GM12875 (cell line): ENCODE data around the gene EDEM3.

Experiments used
- H3K4me3 ChIP-seq: one replicate; pipeline ENCODE4 v1.5.1; 2011; ENCODE audit warnings: low read depth, low read length, control low read depth
- TF ChIP-seq, protein P1 (sequence below): IDR thresholded peaks from 2 replicates; pipeline ENCODE4 v1.5.1; 2011; ENCODE audit warnings: low read depth, mild to moderate bottlenecking, control low read depth, inconsistent platforms, low read length, moderate library complexity, borderline replicate concordance; ENCODE audit not compliant: insufficient read depth

The EDEM3 gene

DNA sequence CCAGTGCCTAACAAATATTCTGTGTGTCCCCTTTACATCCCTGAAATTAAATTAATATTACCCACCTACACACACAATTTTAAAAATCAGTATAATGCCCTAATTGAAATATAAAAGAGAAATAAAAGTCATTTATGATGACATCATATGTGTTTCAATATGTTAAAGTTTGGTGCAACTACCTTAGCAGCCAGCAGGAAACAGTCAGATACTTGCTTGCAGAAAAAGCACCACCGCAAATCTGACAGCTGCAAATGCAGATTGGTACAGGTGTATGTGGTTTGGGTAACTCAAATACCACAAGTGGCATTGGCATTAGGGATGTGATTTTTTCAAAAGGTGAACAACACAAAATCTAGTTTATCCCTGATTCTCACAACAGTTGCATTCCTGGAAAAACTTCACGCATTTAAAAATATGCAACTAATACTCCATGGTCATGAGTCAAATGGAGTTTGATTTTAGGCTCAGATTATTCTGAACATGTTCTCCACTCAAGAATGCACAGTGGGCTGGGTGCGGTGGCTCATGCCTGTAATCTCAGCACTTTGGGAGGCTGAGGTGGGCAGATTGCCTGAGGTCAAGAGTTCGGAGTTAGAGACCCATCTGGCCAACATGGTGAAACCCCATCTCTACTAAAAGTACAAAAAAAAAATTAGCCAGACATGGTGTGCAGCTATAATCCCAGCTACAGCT, 106.3 kb downstream of the EDEM3 start:
- TF ChIP-seq, protein P1, sequence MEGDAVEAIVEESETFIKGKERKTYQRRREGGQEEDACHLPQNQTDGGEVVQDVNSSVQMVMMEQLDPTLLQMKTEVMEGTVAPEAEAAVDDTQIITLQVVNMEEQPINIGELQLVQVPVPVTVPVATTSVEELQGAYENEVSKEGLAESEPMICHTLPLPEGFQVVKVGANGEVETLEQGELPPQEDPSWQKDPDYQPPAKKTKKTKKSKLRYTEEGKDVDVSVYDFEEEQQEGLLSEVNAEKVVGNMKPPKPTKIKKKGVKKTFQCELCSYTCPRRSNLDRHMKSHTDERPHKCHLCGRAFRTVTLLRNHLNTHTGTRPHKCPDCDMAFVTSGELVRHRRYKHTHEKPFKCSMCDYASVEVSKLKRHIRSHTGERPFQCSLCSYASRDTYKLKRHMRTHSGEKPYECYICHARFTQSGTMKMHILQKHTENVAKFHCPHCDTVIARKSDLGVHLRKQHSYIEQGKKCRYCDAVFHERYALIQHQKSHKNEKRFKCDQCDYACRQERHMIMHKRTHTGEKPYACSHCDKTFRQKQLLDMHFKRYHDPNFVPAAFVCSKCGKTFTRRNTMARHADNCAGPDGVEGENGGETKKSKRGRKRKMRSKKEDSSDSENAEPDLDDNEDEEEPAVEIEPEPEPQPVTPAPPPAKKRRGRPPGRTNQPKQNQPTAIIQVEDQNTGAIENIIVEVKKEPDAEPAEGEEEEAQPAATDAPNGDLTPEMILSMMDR, result no peak

DNA sequence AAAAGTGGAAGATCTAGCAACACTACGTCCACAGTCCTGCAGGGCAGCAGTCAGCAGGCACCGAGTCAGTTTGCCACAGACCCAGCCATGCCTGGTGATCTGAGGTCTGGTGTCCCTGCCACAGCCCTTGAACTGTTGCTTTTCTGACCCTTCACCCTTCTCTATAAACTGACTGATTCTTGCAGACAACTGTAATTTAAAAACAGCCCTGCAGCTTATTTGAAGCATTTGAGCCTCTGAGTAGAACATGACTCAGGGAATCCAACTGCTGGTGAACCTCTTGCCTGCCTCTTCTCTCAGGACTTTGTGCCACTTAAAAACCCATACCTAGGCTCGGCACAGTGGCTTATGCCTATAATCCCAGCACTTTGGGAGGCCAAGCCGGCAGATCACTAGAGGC, 107.2 kb downstream of the EDEM3 start:
- TF ChIP-seq, protein P1, result no peak
- H3K4me3 ChIP-seq, result no peak overlapping the region

More for the DNA sequence above, 106.3 kb downstream of the EDEM3 start:
- H3K4me3 ChIP-seq, result no peak overlapping the region

DNA sequence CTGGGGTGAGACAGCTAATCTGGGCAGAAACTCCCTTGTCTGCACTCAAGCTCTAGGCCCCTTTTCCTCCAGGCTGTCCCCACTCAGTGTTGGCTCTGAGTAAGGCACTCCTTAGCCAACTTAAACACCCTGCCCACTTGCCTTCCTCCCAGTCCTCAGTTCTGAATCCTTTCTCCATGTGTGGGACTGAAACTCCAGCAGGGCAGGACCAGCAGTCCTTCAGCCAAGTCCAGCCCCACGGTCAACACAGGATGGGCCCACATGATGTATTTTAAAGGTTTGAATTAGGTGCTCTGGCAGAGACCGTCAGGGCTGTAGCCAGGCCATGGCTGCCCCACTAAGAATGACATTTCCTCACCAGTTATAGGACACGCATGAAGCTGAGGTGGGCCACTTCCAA, 107.8 kb downstream of the EDEM3 start:
- no peak overlapping the region for H3K4me3 ChIP-seq

DNA sequence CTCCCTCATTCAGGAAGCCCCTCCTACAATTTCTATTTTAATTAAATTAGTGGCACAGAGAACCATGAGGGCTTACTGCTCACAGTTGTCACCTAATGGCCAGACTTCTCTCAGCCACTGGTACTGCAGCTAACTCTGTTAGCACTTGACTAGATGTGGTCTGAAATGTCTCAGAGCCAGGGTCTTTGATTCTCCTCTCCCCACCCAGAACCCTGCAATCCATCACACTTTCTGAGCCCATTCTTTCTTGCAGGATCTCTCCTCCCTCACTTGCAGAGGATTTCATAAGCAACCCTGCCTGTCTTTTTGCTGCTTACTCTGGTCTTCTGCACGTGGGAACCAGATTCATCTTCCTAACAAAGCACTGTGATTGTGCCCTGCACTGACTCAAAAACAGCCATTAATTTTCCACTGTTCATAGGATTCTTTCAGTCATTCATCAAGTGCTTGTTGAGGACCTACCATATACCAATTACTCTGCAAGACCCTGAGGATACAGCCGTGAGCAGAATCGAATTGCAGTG, 108.4 kb downstream of the EDEM3 start:
- TF ChIP-seq, protein P1, result no peak
- no peak overlapping the region for H3K4me3 ChIP-seq

More for the DNA sequence above, 107.8 kb downstream of the EDEM3 start:
- TF ChIP-seq, protein P1, result no peak

DNA sequence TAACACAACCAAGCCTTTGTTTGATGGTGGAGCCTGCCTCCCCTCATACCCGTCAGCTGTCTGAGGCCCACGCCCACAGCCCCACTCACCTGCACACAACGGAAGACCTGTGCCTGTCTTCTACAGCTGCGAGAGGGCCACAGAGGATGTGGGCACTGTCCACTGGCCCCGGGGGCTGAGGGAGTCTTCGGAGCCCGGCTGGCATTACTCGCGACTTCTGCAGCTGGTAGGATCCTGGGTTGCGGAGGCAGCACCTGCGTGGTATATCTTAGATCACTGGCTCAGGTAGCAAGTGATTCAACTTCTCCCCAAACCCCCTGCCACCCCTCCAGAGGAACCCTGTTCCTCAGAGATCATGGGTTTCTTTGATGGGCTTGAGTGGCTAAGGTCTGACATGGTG, 109.9 kb downstream of the EDEM3 start:
- no peak overlapping the region for H3K4me3 ChIP-seq
- TF ChIP-seq, protein P1, result no peak

DNA sequence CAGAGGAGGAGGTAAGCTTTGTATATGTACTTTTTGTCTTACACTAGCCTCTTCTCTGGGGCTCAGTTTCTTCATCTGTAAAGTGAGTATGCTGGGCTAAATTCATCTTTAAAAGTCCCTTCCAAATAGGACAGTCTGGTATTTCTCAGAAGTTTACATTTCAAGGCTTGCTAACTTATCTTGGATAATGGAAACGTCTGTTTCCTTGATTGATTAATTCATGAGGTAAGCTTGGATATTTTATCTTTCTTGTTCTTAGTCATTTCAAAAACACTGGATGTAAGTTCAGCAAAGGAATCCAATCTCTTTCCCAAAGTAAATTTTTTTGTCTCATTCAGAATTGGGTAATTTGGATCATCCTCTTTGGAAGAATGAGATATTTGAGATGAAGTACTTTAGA, 111.0 kb downstream of the EDEM3 start:
- H3K4me3 ChIP-seq, result no peak overlapping the region
- TF ChIP-seq, protein P1, result no peak

DNA sequence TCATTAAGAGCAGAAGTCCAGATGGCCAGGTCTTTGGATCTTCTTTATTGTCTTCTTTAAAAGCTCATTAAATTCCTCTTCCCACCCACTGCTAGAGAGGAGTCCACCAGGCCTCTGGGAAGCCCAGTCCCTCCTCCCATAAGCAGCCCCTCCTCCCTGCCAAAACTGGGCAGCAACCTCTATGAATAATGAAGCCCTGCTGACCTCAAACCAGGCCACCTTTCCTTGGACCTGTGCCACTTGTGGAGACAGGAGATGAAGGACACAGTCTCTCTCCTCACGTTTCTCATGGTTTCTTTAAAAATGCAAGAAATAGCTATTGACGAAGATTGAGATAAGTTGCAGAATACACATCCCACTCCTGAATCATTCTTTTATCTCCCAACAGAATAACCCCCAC, 112.8 kb downstream of the EDEM3 start:
- TF ChIP-seq, protein P1, result no peak
- no peak overlapping the region for H3K4me3 ChIP-seq
